Body of pancreas (tissue), 4 donors: ENCODE measurements around the gene ADAMTSL1.

Source experiments
- POLR2A ChIP-seq, 3 donors: fragments of 450-650 bp; IDR thresholded peaks; one replicate each; pipeline ENCODE4 v1.6.1; 2016; ENCODE audit warnings: antibody characterized with exemption in 3 of 3, mild to moderate bottlenecking in 2 of 3
- TF ChIP-seq, protein P1 (sequence below), 7 experiments: fragments of 450-650 bp in 4 of 7; fragments of 200-600 bp in 3 of 7; sonication (generic) in 3 of 7; IDR thresholded peaks; one replicate each; pipeline ENCODE4 v1.5.1; 2016 to 2019; ENCODE audit warnings: antibody characterized with exemption in 7 of 7

DNA sequence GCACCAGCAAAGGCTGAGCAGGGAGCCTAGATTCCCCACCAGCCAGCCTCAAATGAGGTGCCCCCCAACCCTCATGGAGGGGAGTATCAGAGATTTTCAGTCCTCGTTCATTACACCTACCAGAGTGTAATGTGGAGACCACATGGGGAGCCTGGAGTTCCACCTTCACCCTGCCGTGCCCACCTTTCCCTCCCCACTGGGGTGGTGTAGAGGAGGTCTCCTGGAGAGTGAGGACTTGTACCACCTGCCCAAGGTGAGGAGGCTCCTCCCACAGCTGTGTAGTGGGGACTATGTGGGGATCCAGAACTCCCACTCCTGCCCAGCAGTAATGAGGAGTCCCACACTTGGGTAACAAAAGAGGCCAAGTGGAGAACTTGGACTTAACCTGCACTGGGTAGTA is 337.2 kb downstream of the ADAMTSL1 start:
- TF ChIP-seq POLR2A (IDR thresholded peaks at IDR 0.05) = no peak
- TF ChIP-seq, protein P1, sequence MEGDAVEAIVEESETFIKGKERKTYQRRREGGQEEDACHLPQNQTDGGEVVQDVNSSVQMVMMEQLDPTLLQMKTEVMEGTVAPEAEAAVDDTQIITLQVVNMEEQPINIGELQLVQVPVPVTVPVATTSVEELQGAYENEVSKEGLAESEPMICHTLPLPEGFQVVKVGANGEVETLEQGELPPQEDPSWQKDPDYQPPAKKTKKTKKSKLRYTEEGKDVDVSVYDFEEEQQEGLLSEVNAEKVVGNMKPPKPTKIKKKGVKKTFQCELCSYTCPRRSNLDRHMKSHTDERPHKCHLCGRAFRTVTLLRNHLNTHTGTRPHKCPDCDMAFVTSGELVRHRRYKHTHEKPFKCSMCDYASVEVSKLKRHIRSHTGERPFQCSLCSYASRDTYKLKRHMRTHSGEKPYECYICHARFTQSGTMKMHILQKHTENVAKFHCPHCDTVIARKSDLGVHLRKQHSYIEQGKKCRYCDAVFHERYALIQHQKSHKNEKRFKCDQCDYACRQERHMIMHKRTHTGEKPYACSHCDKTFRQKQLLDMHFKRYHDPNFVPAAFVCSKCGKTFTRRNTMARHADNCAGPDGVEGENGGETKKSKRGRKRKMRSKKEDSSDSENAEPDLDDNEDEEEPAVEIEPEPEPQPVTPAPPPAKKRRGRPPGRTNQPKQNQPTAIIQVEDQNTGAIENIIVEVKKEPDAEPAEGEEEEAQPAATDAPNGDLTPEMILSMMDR (IDR thresholded peaks at IDR 0.05) = no peak
